ENCODE data around the gene C4A.
"Not testable (repeated sequence)": the region's sequence is repeated elsewhere in the genome, so short reads cannot be mapped to it uniquely, and the experiment has no call there.

The C4A gene

GRCh38 chr6:32037136-32037535, 55.3 kb downstream of the C4A start:
- not testable (repeated sequence) for DNase-seq

GRCh38 chr6:32037598-32038524, 56.0 kb downstream of the C4A start, which contains the start of gene CYP21A2:
Gene CYP21A2, plus strand, starts transcription at chr6:32038415. Its CDS starts 8 bp downstream, at chr6:32038423.
- DNase-seq = not testable (repeated sequence)

- DNase-seq = not testable (repeated sequence)
These were observed 57.0 kb downstream of the C4A start for GRCh38 chr6:32038878-32039277.

- DNase-seq = not testable (repeated sequence)
These were observed 57.7 kb downstream of the C4A start for GRCh38 chr6:32039321-32040274.

- DNase-seq = not testable (repeated sequence)
These were observed 58.6 kb downstream of the C4A start for GRCh38 chr6:32040299-32041049.

- DNase-seq = not testable (repeated sequence)
These were observed 59.1 kb downstream of the C4A start for GRCh38 chr6:32041050-32041321.

GRCh38 chr6:32041385-32041784, 59.5 kb downstream of the C4A start:
- DNase-seq = not testable (repeated sequence)

- not testable (repeated sequence) for DNase-seq
These were observed 60.4 kb downstream of the C4A start for GRCh38 chr6:32042276-32042675.

GRCh38 chr6:32043589-32044380, 61.9 kb downstream of the C4A start:
- not testable (repeated sequence) for DNase-seq

- not testable (repeated sequence) for DNase-seq
These were observed 63.1 kb downstream of the C4A start for GRCh38 chr6:32044916-32045315.

- no peak for DNase-seq
These were observed 64.1 kb downstream of the C4A start for GRCh38 chr6:32045811-32046449.

GRCh38 chr6:32046450-32047083, 64.7 kb downstream of the C4A start:
- no peak for DNase-seq

- DNase-seq = no peak
These were observed 65.2 kb downstream of the C4A start for GRCh38 chr6:32047084-32047478.

GRCh38 chr6:32047539-32047854, 65.6 kb downstream of the C4A start:
- DNase-seq = no peak

- DNase-seq = no peak
These were observed 66.3 kb downstream of the C4A start for GRCh38 chr6:32047855-32048766.

- DNase-seq = not testable (repeated sequence)
These were observed 67.3 kb downstream of the C4A start for GRCh38 chr6:32049149-32049548.

GRCh38 chr6:32049736-32050135, 67.9 kb downstream of the C4A start:
- DNase-seq = not testable (repeated sequence)

- no peak for DNase-seq
These were observed 68.7 kb downstream of the C4A start for GRCh38 chr6:32050562-32050961.
